GM18858 (cell line): ENCODE data around the gene RNF167.

Experiments
- ATAC-seq: cut with Tn5 transposase; IDR thresholded peaks from one replicate; pipeline ENCODE4 v1.9.1; 2021; ENCODE audit not compliant: unreplicated experiment

The RNF167 gene

DNA sequence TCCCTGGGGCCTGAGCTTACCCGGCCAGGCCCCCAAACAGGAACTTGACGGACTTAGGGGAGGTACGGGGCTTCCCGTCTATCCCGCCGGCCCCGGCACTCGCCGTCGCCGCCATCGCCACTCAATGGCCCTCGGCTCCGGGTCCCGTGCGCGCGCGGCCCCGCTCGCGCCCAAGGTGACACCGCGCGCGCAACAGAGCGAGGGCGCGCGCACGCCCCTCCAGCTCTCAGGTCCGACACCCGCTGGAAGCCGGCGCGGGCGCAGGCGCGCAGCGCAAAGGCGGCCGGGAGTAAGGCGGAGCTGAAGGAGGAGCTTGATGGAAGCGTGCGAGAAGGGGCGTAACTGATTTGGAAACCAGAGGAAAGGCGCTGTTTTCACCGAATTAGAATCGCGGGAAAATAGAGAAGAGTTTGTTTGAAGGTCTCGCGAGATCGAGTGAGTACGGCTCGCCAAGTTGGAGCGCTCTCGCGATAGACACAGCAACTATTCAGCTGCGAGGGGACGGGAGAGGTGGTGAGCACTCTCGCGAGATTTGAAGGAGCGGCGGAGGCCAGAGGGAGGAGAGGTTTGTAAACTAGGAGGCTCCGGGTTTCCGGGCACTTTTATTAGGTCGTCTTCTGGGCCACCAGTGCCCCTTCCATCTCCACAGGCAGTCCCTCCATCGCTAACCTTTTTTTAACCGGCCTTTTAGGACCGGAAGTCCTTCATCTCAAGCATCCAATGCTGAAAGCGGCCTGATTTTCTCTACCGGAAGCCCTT is at the start of gene RNF167, which contains the start of gene SLC25A11:
TSS of gene RNF167 (plus strand) at position 473 of the 759 bp plus-strand sequence. CDS start 642 bp downstream, outside the sequence.
TSS of gene SLC25A11 (minus strand) at position 251 of the 759 bp plus-strand sequence. CDS start at position 115, 136 bp downstream.
- peak; percentile 68 for ATAC-seq

DNA sequence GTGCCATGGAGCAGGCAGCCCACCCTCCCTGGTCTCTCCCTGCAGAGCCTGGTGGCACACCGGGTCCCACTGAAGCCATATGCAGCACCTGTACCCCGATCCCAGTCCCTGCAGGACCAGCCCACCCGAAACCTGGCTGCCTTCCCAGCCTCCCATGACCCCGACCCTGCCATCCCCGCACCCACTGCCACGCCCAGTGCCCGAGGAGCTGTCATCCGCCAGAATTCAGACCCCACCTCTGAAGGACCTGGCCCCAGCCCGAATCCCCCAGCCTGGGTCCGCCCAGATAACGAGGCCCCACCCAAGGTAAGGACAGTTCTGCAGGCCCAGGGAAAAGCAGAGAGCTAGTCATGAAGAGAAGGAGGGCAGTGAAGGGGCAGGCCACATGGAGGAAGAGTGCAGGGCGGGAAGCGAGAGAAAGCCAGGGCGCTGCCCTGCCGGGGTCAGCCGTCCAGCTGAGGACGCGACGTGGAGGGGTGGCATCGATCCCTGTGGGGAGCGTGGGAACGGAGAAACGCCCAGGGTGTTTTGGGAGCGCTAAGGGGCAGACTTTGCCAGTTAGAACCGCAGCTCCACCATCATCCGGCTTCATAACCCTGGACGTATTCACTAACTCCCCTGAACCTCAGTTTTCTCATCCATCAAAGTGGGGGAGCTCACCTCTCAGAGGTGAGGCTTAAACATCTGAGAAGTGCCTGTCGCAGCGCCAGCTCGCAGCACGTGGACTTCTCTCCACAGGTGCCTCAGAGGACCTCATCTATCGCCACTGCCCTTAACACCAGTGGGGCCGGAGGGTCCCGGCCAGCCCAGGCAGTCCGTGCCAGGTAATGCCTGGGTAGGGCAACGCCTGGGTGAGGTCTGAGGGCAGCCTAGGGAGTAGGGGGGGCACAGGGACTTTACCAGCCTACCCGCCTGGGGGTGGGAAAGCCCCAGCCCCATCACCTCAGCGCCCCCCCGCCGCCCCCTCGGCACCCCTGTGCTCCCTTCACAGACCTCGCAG is 48.4 kb upstream of the RNF167 start:
- no peak for ATAC-seq

DNA sequence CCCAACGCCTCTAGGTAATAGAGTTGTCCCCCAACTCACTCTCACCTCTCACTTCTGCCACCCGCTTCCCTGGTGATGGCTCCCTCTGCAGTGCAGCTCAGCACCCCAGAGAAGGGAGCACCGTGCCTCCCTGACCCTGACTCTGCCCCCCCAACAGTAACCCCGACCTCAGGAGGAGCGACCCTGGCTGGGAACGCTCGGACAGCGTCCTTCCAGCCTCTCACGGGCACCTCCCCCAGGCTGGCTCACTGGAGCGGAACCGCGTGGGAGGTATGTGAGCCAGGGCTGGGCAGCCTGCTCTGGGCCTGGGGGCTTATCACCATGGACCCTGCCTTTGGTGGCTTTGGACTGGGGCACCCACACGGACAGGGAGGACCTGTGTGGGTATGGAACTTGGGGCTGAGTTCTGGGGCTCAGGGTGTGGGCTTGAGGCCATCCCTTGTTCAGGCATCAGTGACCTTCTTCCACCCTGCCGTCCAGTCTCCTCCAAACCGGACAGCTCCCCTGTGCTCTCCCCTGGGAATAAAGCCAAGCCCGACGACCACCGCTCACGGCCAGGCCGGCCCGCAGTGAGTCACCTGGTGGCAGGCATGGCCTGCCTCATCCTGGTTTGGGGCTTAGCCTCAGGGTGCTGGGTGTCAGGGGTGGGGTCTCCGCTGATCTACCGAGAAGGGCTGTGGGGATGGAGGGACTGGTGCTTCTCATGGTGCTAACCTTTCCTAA is 47.4 kb upstream of the RNF167 start:
- ATAC-seq = no peak

DNA sequence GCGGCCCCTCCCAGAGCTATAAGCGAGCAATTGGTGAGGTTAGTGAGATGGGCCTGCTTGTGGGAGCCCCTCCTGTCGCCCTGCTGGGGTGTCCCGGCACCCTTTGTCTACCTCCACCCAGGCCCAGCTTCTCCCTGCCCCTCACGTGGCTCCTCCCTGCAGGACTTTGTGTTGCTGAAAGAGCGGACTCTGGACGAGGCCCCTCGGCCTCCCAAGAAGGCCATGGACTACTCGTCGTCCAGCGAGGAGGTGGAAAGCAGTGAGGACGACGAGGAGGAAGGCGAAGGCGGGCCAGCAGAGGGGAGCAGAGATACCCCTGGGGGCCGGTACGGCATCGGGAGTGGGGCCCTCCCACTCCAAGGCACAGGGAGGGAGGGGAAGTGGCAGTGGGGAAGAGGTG is 46.8 kb upstream of the RNF167 start:
- no peak for ATAC-seq

DNA sequence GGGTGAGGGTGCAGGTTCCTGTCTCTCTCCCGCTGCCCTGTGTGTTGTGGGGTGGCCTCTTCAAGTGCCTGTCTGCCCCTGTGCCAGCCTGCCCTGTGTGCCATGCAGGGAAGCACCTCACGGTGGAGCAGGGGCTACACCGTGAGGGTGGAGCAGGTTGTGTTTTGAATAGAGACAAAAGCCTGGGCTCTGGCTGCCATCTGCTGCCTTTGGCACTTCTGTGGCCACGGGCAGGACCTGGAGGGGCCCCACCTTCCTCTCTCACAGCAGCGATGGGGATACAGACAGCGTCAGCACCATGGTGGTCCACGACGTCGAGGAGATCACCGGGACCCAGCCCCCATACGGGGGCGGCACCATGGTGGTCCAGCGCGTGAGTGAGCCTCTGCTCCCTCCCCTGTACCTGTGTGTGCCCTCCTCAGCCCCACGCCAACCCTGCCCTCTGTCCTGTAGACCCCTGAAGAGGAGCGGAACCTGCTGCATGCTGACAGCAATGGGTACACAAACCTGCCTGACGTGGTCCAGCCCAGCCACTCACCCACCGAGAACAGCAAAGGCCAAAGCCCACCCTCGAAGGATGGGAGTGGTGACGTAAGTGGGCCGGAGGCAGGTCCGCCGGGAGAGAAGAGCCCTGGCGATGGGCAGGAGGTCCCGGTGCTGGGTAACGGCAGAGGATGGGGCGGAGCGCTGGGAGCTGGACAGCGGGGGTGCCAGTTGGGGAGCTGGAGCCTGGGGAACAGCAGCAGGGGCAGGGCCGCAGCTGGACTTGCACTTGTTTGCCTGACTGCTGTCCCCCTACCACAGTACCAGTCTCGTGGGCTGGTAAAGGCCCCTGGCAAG is 46.1 kb upstream of the RNF167 start:
- ATAC-seq = no peak

DNA sequence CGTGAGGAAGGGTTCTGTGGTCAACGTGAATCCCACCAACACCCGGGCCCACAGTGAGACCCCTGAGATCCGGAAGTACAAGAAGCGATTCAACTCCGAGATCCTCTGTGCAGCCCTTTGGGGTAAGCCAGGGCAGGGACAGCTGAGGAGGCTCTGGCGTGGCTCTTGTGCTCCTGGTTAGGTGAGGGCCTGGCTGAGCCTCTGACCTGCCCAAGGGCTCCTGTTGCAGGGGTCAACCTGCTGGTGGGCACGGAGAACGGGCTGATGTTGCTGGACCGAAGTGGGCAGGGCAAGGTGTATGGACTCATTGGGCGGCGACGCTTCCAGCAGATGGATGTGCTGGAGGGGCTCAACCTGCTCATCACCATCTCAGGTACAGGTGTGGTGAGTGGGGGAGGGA is 44.9 kb upstream of the RNF167 start:
- ATAC-seq = no peak

DNA sequence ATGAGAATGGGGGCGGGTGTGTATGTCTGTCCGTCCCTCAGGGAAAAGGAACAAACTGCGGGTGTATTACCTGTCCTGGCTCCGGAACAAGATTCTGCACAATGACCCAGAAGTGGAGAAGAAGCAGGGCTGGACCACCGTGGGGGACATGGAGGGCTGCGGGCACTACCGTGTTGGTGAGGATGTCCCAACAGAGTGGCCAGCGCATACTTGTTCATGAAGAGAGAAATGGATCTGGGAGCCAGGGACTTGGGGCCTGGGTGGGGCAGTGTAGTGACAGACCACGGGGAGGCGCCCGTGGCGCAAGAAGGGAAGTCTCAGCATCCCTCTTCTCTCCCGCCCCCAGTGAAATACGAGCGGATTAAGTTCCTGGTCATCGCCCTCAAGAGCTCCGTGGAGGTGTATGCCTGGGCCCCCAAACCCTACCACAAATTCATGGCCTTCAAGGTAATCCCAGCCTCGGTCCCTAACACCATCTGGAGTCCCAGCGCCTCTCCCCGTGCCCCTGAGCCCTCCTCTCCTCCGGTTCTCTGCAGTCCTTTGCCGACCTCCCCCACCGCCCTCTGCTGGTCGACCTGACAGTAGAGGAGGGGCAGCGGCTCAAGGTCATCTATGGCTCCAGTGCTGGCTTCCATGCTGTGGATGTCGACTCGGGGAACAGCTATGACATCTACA is 44.3 kb upstream of the RNF167 start:
- no peak for ATAC-seq

DNA sequence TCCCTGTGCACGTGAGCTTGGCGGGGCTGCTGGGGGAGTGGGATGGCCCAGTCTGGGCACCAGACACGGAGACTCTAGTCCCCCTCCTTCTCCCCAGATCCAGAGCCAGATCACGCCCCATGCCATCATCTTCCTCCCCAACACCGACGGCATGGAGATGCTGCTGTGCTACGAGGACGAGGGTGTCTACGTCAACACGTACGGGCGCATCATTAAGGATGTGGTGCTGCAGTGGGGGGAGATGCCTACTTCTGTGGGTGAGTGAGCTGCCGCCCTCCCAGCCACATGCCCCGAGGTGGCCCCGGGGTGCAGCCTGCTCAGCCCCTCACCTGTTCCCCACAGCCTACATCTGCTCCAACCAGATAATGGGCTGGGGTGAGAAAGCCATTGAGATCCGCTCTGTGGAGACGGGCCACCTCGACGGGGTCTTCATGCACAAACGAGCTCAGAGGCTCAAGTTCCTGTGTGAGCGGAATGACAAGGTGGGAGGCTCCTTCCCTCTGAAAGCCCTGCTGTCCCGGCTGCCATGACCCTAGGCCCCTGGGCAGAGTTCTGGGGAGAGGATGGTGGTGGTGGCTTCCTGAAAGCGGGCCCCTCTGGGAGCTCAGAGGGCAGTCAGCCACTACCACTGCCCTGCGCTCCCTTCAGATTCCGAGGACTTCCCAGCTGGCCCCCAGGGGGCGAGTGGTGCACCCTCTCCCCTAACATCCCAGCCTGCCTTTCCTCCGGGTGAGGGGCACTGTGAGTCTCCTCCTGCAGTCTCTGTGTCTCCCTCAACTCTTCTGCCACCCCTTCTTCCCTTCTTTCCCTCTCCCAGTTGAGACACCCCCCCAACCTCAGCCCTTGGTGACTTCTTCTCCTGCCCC is 43.5 kb upstream of the RNF167 start:
- ATAC-seq = no peak

DNA sequence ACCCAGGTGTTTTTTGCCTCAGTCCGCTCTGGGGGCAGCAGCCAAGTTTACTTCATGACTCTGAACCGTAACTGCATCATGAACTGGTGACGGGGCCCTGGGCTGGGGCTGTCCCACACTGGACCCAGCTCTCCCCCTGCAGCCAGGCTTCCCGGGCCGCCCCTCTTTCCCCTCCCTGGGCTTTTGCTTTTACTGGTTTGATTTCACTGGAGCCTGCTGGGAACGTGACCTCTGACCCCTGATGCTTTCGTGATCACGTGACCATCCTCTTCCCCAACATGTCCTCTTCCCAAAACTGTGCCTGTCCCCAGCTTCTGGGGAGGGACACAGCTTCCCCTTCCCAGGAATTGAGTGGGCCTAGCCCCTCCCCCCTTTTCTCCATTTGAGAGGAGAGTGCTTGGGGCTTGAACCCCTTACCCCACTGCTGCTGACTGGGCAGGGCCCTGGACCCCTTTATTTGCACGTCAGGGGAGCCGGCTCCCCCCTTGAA is 42.8 kb upstream of the RNF167 start:
- ATAC-seq = no peak

DNA sequence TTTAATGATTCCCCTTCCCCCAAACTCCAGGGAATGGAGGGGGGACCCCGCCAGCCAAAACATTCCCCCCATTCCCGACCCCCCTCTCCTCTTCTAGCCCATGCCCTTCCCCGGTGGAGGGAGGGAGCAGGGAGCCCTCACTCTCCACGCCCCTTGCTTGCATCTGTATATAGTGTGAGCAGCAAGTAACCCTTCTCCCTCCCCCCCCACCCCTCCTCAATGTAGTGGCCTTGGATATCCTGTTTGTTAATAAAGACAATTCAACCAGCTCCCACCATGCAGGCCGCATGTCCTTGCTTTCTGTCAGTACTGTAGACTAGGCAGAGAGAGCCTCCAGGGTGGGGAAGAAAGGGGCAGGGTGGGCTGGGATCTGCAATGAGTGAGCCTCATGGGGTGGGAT is 42.3 kb upstream of the RNF167 start:
- no peak for ATAC-seq

DNA sequence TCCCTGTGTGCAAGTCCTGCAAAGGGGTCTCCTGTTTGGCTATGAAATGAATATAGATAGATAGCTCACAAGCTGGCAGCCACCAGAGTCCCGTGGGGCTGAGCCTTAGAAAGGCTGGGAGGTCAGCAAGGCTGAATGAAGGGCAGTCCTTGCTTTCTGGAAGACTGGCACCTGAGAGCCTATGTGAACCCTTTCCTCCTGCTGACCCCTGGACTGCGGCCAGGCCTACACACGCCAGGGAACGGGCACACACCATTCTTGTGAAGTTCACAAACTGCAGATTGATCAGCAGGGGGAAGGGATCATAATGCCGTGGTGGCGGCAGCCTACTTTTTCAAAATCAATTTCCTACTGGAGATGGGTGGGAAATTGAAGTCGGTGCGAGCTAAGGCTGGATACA is 41.7 kb upstream of the RNF167 start:
- ATAC-seq = no peak

DNA sequence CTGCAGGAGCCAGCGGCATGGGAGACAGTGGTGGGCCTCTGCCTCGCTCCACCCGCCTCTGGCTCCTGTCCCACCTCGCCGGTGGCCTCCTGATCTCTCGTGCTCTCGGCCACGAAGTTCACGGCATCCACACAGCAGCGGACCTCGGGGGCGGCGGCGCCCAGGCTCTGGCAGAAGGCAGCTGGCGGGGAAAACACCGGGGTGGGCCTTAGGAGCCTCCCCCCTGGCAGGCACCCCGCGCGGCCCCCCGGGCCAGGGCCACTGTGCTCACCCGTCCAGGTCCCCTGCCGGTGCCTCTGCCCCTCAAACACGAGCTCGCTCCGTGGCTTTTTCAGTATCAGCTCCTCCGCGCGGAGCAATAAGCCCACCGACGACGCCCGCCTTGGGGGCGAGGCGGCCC is 41.1 kb upstream of the RNF167 start:
- no peak for ATAC-seq

DNA sequence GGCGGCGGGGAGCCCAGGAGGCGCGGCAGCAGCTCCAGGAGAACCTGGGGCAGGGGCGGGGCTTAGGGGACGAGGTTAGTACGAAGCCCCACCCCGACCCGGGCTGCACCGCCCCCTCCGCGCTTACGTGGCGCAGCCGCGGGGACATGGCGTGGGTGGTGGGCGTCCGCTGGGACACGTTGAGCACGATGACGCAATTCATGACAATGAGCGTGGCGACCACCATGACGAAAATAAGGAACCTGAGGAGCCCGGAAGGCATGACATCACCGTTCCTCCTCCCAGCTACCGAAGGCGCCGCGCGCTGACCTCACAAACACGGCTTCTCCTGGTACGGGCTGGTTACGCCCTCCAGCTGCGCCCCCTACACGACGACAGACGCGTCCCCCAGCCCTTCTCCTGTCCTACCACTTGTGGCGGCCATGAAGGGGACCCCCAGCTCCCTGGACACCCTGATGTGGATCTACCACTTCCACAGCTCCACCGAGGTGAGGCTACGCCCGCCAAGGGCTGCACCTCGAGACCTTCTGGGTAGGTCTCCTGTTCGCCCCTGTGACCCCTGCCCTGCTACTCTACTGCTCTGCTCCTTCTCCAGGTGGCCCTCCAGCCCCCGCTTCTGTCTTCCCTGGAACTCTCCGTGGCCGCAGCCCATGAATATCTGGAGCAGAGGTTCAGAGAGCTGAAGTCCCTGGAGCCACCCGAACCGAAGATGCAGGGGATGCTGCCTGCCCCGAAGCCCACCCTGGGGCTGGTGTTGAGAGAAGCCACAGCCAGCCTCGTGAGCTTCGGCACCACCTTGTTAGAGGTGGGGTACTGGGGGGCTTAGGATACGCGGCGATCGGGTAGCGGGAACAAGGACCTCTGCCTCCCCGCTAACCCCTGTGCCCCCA is 40.5 kb upstream of the RNF167 start, which contains the start of gene C17orf107:
TSS of gene C17orf107 (plus strand) at position 196 of the 890 bp plus-strand sequence. CDS start at position 423, 227 bp downstream.
- ATAC-seq = no peak

DNA sequence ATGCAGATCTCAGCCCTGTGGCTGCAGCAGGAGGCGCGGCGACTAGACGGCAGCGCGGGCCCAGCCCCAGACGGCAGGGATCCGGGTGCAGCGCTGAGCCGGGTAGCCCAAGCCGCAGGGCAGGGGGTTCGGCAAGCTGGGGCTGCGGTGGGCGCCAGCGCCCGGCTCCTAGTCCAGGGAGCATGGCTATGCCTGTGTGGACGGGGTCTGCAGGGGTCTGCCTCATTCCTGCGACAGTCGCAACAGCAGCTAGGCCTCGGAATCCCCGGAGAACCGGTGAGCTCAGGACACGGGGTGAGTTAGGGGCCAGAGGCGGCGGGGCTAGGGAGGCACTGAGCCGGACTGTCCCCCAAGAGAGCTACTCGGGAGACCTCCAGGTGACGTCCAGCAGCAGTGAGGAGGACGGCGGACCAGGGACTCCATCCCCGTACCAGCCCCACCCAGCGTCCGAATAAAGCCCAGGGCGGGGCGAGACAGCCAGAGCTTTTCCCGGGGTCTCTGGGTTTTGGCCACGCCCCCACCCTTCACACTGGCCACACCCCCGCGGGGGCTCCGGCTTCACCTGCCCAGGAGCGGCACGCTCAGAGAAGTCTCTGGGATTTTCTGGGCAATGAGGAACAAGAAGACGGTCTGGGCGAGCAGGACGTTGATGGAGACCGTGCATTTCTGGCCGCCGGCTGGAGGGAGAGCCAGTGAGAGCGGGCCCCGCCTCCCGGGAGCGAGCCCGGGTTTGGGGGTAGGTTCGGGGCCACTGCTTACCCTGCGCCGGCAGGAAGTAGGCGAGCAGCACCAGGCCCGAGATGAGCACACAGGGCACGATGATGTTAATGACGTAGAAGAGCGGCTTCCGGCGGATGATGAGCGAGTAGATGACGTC is 39.6 kb upstream of the RNF167 start:
- ATAC-seq = no peak

DNA sequence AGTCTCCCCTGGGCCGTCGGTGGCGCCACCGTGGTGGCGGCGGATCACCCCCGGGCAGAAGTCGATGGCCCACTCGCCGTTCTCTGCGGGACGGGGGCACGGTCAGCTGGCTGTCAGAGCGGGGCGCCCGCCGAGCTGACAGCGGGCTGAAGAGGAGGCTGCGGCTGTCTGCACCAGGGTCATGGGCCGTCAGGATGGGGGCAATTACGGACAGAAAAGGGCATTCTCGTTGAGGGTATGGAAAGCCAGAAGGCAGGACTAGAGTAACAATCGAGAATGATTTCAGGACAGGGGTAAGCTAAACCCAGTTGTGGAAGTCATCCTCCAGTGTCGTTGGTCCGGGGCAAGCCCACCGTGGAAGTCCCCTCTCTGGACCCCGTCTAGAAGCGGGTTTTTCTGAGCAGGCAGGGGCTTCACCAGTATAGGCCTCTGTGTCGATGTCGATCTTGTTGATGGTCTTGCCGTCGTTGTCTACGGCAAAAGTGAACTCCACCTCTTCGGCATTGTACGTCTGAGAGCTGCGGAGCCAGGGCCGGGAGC is 38.9 kb upstream of the RNF167 start:
- no peak for ATAC-seq

DNA sequence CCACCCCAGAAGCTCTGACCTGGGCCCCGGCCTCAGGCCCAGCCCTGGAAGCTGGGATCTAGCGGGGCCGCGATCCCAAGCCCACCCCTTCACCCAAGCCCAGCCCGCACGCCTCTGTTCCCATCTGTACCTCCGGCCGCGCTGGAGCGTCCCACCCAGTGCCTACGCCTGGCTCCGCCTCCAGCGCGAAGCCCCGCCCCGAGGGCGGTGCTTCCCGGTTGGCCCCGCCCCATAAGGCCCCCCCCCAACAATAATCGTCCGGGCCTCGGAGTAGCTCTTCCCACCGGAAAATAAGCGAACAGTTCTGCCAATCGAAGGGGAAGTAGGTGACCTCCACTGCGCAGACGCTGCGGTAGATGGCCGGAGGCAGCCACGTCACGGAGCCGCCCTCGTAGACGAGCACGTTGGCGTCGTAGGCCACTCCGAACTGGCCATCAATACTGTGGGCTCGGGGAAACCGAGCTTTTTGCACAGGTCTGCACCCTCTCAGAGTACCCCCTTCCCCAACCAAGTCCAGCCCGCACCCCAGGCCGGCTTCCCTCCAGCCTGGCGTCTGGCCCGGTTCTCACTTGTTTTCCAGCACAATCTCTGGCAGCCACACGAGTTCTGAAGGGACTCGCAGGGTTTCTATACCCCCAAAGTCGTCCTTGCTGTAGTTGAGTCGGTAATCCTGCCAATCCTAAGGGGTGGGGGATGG is 38.3 kb upstream of the RNF167 start:
- ATAC-seq = no peak
